GM12891 (cell line): ENCODE data around the gene CHPF.

Experiments
- PAX5 ChIP-seq: IDR thresholded peaks from 2 replicates; pipeline ENCODE4 v1.6.1; 2011; ENCODE audit warnings: low read length, moderate library complexity, mild to moderate bottlenecking; ENCODE audit not compliant: insufficient read depth, severe bottlenecking
- POLR2A ChIP-seq: IDR thresholded peaks from 2 replicates; pipeline ENCODE4 v1.6.1; 2011; ENCODE audit warnings: low read depth, low read length, control low read depth
- POLR2AphosphoS5 ChIP-seq: IDR thresholded peaks from 2 replicates; pipeline ENCODE4 v1.6.1; 2011; ENCODE audit warnings: low read depth, low read length, control low read depth
- POU2F2 ChIP-seq: IDR thresholded peaks from 2 replicates; pipeline ENCODE4 v1.6.1; 2011; ENCODE audit warnings: low read depth, mild to moderate bottlenecking, control low read depth, low read length, moderate library complexity
- SPI1 ChIP-seq: IDR thresholded peaks from 2 replicates; pipeline ENCODE4 v1.6.1; 2011; ENCODE audit warnings: low read depth, low read length, control low read depth
- TAF1 ChIP-seq: IDR thresholded peaks from 2 replicates; pipeline ENCODE4 v1.6.1; 2011; ENCODE audit warnings: low read depth, low read length, control low read depth

DNA sequence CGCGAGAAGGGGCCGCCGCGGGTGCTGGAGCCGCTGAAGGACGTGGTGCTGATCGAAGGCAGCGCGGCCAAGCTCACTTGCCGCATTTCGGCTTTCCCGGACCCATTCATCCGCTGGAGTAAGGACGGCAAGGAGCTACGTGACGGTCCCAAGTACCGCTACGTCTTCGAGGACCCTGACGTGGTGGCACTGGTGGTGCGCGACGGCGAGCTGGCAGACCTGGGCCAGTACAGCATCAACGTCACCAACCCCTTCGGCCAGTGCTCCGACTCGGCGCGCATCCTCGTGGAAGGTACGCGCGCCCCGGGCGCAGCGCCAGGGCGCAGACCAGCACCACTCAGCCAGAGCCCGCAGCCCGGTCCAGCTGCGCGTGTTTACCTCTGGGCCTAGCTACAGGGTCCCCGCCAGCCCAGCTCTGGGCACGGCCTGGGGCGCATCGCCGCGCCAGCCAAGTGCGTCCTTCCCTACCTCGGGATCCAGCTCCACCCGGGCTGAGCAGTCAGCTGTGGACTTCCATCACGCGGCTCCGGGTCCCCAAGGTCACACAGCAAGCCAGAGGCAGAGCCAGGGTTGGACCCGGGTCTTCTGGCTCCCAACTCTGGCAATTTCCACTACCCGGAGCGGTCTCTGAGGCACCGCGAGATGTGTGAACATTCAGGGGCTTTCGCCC lies 46.6 kb downstream of the CHPF start:
- TF ChIP-seq POLR2A = no peak
- TF ChIP-seq SPI1 = no peak
- no peak for TF ChIP-seq TAF1
- TF ChIP-seq POLR2AphosphoS5 = no peak
- no peak for TF ChIP-seq PAX5
- TF ChIP-seq POU2F2 = no peak
